HG03565 (cell line): Measurements from ENCODE around the gene RAP2A.

ENCODE experiments used
- ATAC-seq: cut with Tn5 transposase; IDR thresholded peaks from one replicate; pipeline ENCODE4 v1.9.1; 2021; ENCODE audit warnings: mild to moderate bottlenecking, moderate library complexity; ENCODE audit not compliant: unreplicated experiment

RAP2A gene

GRCh38 chr13:97446448-97446847 lies 12.5 kb downstream of the RAP2A start:
- no peak for ATAC-seq

- ATAC-seq: no peak
Observed at GRCh38 chr13:97448503-97449251, 14.7 kb downstream of the RAP2A start.

- no peak for ATAC-seq
Observed at GRCh38 chr13:97454699-97455098, 20.7 kb downstream of the RAP2A start.

GRCh38 chr13:97456047-97456446 lies 22.1 kb downstream of the RAP2A start:
- ATAC-seq: no peak

- ATAC-seq: no peak
Observed at GRCh38 chr13:97459215-97459777, 25.3 kb downstream of the RAP2A start.

- ATAC-seq: peak; percentile 94
Observed at GRCh38 chr13:97460004-97460775, 26.2 kb downstream of the RAP2A start.

GRCh38 chr13:97460853-97461252 lies 26.9 kb downstream of the RAP2A start:
- ATAC-seq: no peak

GRCh38 chr13:97464561-97464960 lies 30.6 kb downstream of the RAP2A start:
- no peak for ATAC-seq

- ATAC-seq: no peak
Observed at GRCh38 chr13:97466722-97467121, 32.8 kb downstream of the RAP2A start.

- no peak for ATAC-seq
Observed at GRCh38 chr13:97468331-97468730, 34.4 kb downstream of the RAP2A start.

- no peak for ATAC-seq
Observed at GRCh38 chr13:97471711-97472110, 37.7 kb downstream of the RAP2A start.

- no peak for ATAC-seq
Observed at GRCh38 chr13:97474349-97474980, 40.5 kb downstream of the RAP2A start.

- no peak for ATAC-seq
Observed at GRCh38 chr13:97475011-97475410, 41.0 kb downstream of the RAP2A start.

GRCh38 chr13:97477844-97478243 lies 43.9 kb downstream of the RAP2A start:
- ATAC-seq: no peak

GRCh38 chr13:97478247-97478646 lies 44.3 kb downstream of the RAP2A start:
- ATAC-seq: no peak

GRCh38 chr13:97483465-97483864 lies 49.5 kb downstream of the RAP2A start:
- no peak for ATAC-seq

- ATAC-seq: no peak
Observed at GRCh38 chr13:97484301-97484700, 50.3 kb downstream of the RAP2A start.

GRCh38 chr13:97485320-97485719 lies 51.4 kb downstream of the RAP2A start:
- no peak for ATAC-seq

GRCh38 chr13:97490702-97491307 lies 56.8 kb downstream of the RAP2A start:
- ATAC-seq: no peak

- ATAC-seq: no peak
Observed at GRCh38 chr13:97491452-97491851, 57.5 kb downstream of the RAP2A start.

GRCh38 chr13:97492257-97492656 lies 58.3 kb downstream of the RAP2A start:
- ATAC-seq: peak; percentile 45
